ENCODE results near the gene RIC8B. TPM values are rescaled to one million over a fixed set of nuclear protein-coding genes. Genes with fewer than 3 reads are reported as not detected.

RIC8B gene
- total and polyA plus RNA-seq, 2 of the 8 experiments (the other 6 are each of a cell fraction or from before 2014, with no cell fraction given), result 8.2 to 25.3 TPM

GRCh38 chr12:106764738-106765137, 9.7 kb upstream of the RIC8B start:
- H3K18ac ChIP-seq (ENCODE audit: extremely low read depth, low read length), result no peak overlapping the region; the same call in 1 of the 2 replicates
- WGBS, 2 experiments (ENCODE audit: extremely low coverage in 1 of 2, insufficient coverage in 1 of 2, insufficient read length in 1 of 2, insufficient replicate concordance in 2 of 2, low coverage in 1 of 2, low lambda C conversion rate in 2 of 2, missing lambda C conversion rate in 1 of 2), result 96% methylated on average over 3 of the region's 3 CpGs; no CpG with 5 or more reads in 1 of the 2 experiments
- H3K36me3 ChIP-seq (ENCODE audit: control insufficient read depth in 2 of 4, insufficient read depth in 4 of 4, low read length in 3 of 4), result no peaks in the 10 kb centered on the region
- H3K9ac ChIP-seq (replicated peaks in 1 of 4; ENCODE audit: extremely low read depth in 1 of 4, low read depth in 3 of 4, low read length in 3 of 4), result no peak overlapping the region
- POLR2A ChIA-PET (ENCODE audit: partially characterized antibody), result interaction anchor here (1.2 kb wide), 1 partner anchor 25 kb away, joined by 3 read pairs; no protein-coding TSS in a partner anchor
- no peak overlapping the region; the same call in 1 of the 2 replicates for H2BK5ac ChIP-seq (ENCODE audit: low read depth, low read length)
- no peak overlapping the region for H3K4me3 ChIP-seq (ENCODE audit: extremely low read depth in 1 of 4, insufficient read depth in 2 of 4, low read depth in 3 of 4, low read length in 4 of 4)
- no peaks in the 10 kb centered on the region for H3K27me3 ChIP-seq (replicated peaks in 1 of 4; ENCODE audit: control insufficient read depth in 3 of 4, extremely low read depth in 1 of 4, insufficient read depth in 3 of 4, low read length in 3 of 4)
- CTCF ChIA-PET (ENCODE audit: partially characterized antibody), result interaction anchor here (0.7 to 1.6 kb wide), 6 partner anchors 18 to 538 kb away, joined by 3 to 7 read pairs (median 3); no protein-coding TSS in a partner anchor
- no peak for DNase-seq (ENCODE audit: low read depth in 1 of 2, low spot score in 2 of 2)
- peak overlapping the region; percentile 56; the same call in 1 of the 2 replicates for H2BK12ac ChIP-seq (ENCODE audit: low read depth, low read length)
- H2AFZ ChIP-seq (ENCODE audit: low read length), result no peak overlapping the region
- H4K8ac ChIP-seq (ENCODE audit: extremely low read depth, insufficient read depth, low read length), result no peak overlapping the region; the same call in 1 of the 2 replicates
- H3K79me2 ChIP-seq (ENCODE audit: control insufficient read depth in 1 of 2, insufficient read depth in 2 of 2, low read length in 2 of 2), result no peaks in the 10 kb centered on the region
- H3K14ac ChIP-seq (ENCODE audit: insufficient read length), result no peak overlapping the region
- H2BK20ac ChIP-seq (ENCODE audit: low read length), result 0 out of 2 replicates have a peak overlapping the region, but pooled peaks have one; percentile 11
- H3K4me2 ChIP-seq (ENCODE audit: insufficient read depth in 1 of 2, low read depth in 2 of 2, low read length in 2 of 2), result no peak overlapping the region
- H3K79me1 ChIP-seq (ENCODE audit: low read depth, low read length), result no peaks in the 10 kb centered on the region
- FAIRE-seq, result no peak
- no peak overlapping the region for H3K56ac ChIP-seq (replicated peaks; ENCODE audit: insufficient read length, low read depth, low read length)
- H4K91ac ChIP-seq (replicated peaks; ENCODE audit: insufficient read length, low read length), result peak overlapping the region; percentile 38
- no peak overlapping the region for H2AK5ac ChIP-seq (ENCODE audit: low read depth, low read length)
- TF ChIP-seq ATF2 (IDR thresholded peaks at IDR 0.05; ENCODE audit: low read length), result no peak
- peak; percentile 2 to 4 (median 4); a peak in 2 of 4 replicates for TF ChIP-seq CTCF (IDR thresholded peaks at IDR 0.05; ENCODE audit: control extremely low read depth in 1 of 3, insufficient read depth in 1 of 3, low read depth in 1 of 3, low read length in 3 of 3)
- TF ChIP-seq EZH2 (IDR thresholded peaks at IDR 0.05; ENCODE audit: low read depth, low read length, severe bottlenecking), result no peak
- TF ChIP-seq GTF2F1 (IDR thresholded peaks at IDR 0.05; ENCODE audit: borderline replicate concordance, low read depth, low read length), result no peak
- TF ChIP-seq RAD21 (IDR thresholded peaks at IDR 0.05 in 1 of 2, conservative IDR thresholded peaks at IDR 0.05 in 1 of 2; ENCODE audit: low read depth in 2 of 2, low read length in 2 of 2), result peak; percentile 32 to 50
- H3K23ac ChIP-seq (ENCODE audit: insufficient read length), result no peak overlapping the region
- peaks cover 11 to 43% (median 23%) of the 10 kb centered on the region in 4 experiments for H3K4me1 ChIP-seq (replicated peaks in 1 of 4; ENCODE audit: control insufficient read depth in 3 of 4, insufficient read depth in 4 of 4, low read length in 3 of 4)
- no peaks in the 10 kb centered on the region for H3K9me3 ChIP-seq (ENCODE audit: insufficient read depth in 2 of 2, low read depth in 1 of 2, low read length in 1 of 2)
- H2BK15ac ChIP-seq (ENCODE audit: low read length), result no peak overlapping the region
- H3K23me2 ChIP-seq (ENCODE audit: low read depth, low read length), result no peaks in the 10 kb centered on the region
- H3K4ac ChIP-seq (replicated peaks; ENCODE audit: insufficient read length, low read depth, low read length), result no peak overlapping the region
- H4K5ac ChIP-seq (ENCODE audit: insufficient read length, low read depth, low read length), result no peak overlapping the region
- H2BK120ac ChIP-seq (replicated peaks; ENCODE audit: low read depth, low read length), result no peak overlapping the region
- H3K27ac ChIP-seq (ENCODE audit: low read depth, low read length), result no peak overlapping the region
- no peaks in the 10 kb centered on the region for H4K20me1 ChIP-seq (replicated peaks in 1 of 2; ENCODE audit: control insufficient read depth in 1 of 2, insufficient read depth in 2 of 2, low read length in 2 of 2)
